Right atrium auricular region (tissue), 2 donors: ENCODE measurements around the gene PPP1R15A. TPM values are rescaled to one million over a fixed set of nuclear protein-coding genes. Genes with fewer than 3 reads are reported as not detected.
"Not testable (repeated sequence)": the region's sequence is repeated elsewhere in the genome, so short reads cannot be mapped to it uniquely, and the experiment has no call there.

Experiments used
- DNase-seq: peaks from one replicate; pipeline ENCODE4 v3.0.0-alpha.2; 2019; ENCODE audit warnings: low spot score
- H3K27ac ChIP-seq, 2 donors: fragments of 200-600 bp; sonication (generic); 1 replicate in 1 of 2; 2 replicates in 1 of 2; pipeline ENCODE4 v1.5.1; 2016 to 2019
- H3K27me3 ChIP-seq, 2 donors: fragments of 200-600 bp; sonication (generic); one replicate each; pipeline versions ENCODE4 v1.5.1 to v1.6.0; 2017 to 2019
- H3K36me3 ChIP-seq: fragments of 200-600 bp; sonication (generic); one replicate; pipeline ENCODE4 v1.5.1; 2016
- H3K4me1 ChIP-seq, 2 donors: fragments of 200-600 bp; sonication (generic); one replicate each; pipeline versions ENCODE4 v1.5.1 to v1.6.0; 2017 to 2019
- H3K4me3 ChIP-seq, 2 donors: fragments of 200-600 bp; sonication (generic); 1 replicate in 1 of 2; 2 replicates in 1 of 2; pipeline ENCODE4 v1.5.1; 2017 to 2019; ENCODE audit warnings: mild to moderate bottlenecking in 1 of 2, moderate library complexity in 1 of 2
- H3K9me3 ChIP-seq, 2 donors: fragments of 200-600 bp; sonication (generic); one replicate each; pipeline ENCODE4 v1.5.1; 2019
- CTCF ChIP-seq, 2 donors: fragments of 200-600 bp; sonication (generic); IDR thresholded peaks; one replicate each; pipeline ENCODE4 v1.5.1; 2019; ENCODE audit warnings: antibody characterized with exemption in 2 of 2
- total RNA-seq, 2 donors: library from RNA; depleted of rRNA; stranded (reverse); fragments of >200 nt; gene quantifications; one replicate each; pipeline ENCODE4 v1.1.0, GENCODE V29; 2016

The PPP1R15A gene
- total RNA-seq, 2 donors from 2014 or later = 55.0 to 97.6 TPM

GRCh38 chr19:48910803-48911202 is 38.6 kb downstream of the PPP1R15A start:
- H3K27ac ChIP-seq = no peak overlapping the region
- no peak overlapping the region for H3K4me3 ChIP-seq
- no peak for TF ChIP-seq CTCF (IDR thresholded peaks at IDR 0.05)
- DNase-seq = no peak
- no peaks in the 10 kb centered on the region for H3K4me1 ChIP-seq
- no peaks in the 10 kb centered on the region for H3K27me3 ChIP-seq
- H3K36me3 ChIP-seq = peaks cover 99% of the 10 kb centered on the region
- H3K9me3 ChIP-seq = no peaks in the 10 kb centered on the region

- Histone ChIP-seq H3K4me3 (no peak overlapping the region), H3K9me3 (no peaks in the 10 kb centered on the region), H3K36me3 (peaks cover 95% of the 10 kb centered on the region), H3K27me3 (no peaks in the 10 kb centered on the region), H3K27ac (no peak overlapping the region), H3K4me1 (no peaks in the 10 kb centered on the region)
- no peak for TF ChIP-seq CTCF (IDR thresholded peaks at IDR 0.05)
- no peak for DNase-seq
Measured at GRCh38 chr19:48913114-48913889, 41.1 kb downstream of the PPP1R15A start.

GRCh38 chr19:48914181-48914580 is 42.0 kb downstream of the PPP1R15A start:
- H3K4me3 ChIP-seq = no peak overlapping the region
- H3K4me1 ChIP-seq = no peaks in the 10 kb centered on the region
- no peak for DNase-seq
- no peak for TF ChIP-seq CTCF (IDR thresholded peaks at IDR 0.05)
- H3K27ac ChIP-seq = no peak overlapping the region
- H3K27me3 ChIP-seq = no peaks in the 10 kb centered on the region
- peaks cover 96% of the 10 kb centered on the region for H3K36me3 ChIP-seq
- no peaks in the 10 kb centered on the region for H3K9me3 ChIP-seq

DNA sequence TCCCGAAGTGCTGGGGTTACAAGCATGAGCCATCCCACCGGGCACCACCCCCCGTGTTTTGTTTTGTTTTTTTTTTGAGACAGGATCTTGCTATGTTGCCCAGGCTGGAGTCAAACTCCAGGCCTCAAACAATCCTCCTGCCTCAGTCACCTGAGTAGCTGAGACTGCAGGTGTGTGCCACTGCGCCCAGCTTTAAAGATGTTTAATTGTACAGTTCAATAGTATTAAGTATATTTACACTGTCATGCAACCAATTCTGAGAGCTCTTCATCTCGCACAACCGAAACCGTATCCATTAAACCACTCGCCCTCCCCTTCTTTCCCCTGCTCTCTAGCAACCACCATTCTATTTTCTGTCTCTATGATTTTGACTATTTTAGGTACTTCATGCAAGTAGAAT is 43.5 kb downstream of the PPP1R15A start:
- TF ChIP-seq CTCF (IDR thresholded peaks at IDR 0.05) = no peak
- Histone ChIP-seq H3K27ac (no peak overlapping the region), H3K36me3 (peaks cover 86% of the 10 kb centered on the region), H3K4me1 (no peaks in the 10 kb centered on the region), H3K27me3 (no peaks in the 10 kb centered on the region), H3K9me3 (no peaks in the 10 kb centered on the region), H3K4me3 (no peak overlapping the region)
- no peak for DNase-seq

DNA sequence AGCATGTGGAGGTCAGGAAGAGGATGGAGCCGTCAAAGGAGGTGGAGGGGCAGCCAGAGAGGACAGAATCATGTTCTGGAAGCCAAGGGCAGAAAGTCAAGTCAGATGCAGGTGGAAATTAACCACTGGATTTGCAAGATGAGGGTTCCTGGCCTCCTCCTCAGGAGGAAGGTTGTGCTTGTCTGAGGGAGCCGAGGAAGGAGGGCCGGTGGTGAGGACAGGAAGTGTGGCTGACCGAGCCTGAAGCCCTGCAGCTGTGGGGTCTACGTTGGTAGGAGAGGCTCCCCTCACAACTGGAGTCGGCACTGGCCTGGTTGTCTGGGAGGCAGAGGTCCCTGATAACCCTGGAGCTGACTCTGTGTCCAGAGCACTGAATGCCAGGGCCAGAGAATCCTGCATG is 45.9 kb downstream of the PPP1R15A start:
- Histone ChIP-seq H3K4me3 (no peak overlapping the region), H3K36me3 (peaks cover 81% of the 10 kb centered on the region), H3K4me1 (no peaks in the 10 kb centered on the region), H3K27me3 (no peaks in the 10 kb centered on the region), H3K27ac (no peak overlapping the region), H3K9me3 (no peaks in the 10 kb centered on the region)
- no peak for DNase-seq
- TF ChIP-seq CTCF (IDR thresholded peaks at IDR 0.05) = no peak

DNA sequence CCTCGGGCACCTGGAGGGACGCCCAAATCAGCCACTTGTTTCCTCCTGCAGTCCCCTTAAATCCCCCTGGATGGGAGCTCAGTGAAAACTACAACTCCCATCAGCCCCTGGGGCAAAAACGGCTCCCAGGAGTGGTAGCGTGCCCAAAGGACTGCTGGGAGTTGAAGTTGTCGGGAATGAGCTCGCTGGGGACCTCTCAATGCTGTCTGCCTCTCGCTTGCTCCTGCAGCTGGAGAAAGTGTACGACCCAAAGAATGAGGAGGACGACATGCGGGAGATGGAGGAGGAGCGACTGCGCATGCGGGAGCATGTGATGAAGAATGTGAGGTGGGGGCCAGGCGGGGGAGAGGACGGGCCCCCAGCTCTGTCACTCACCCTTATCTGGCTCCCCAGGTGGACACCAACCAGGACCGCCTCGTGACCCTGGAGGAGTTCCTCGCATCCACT is 46.6 kb downstream of the PPP1R15A start:
- no peaks in the 10 kb centered on the region for H3K9me3 ChIP-seq
- H3K27me3 ChIP-seq = no peaks in the 10 kb centered on the region
- H3K4me1 ChIP-seq = no peaks in the 10 kb centered on the region
- no peak for TF ChIP-seq CTCF (IDR thresholded peaks at IDR 0.05)
- DNase-seq = no peak
- no peak overlapping the region for H3K4me3 ChIP-seq
- H3K36me3 ChIP-seq = peaks cover 74% of the 10 kb centered on the region
- H3K27ac ChIP-seq = no peak overlapping the region

GRCh38 chr19:48919271-48919670 is 47.0 kb downstream of the PPP1R15A start:
- not testable (repeated sequence) for H3K27ac ChIP-seq, DNase-seq, H3K27me3 ChIP-seq, H3K4me3 ChIP-seq, H3K9me3 ChIP-seq, H3K4me1 ChIP-seq
- peaks cover 69% of the 10 kb centered on the region for H3K36me3 ChIP-seq
